Esophagus squamous epithelium (tissue), 4 donors: ENCODE results near the gene DUSP2.

Experiments
- CTCF ChIP-seq, 6 experiments: fragments of 450-650 bp in 4 of 6; fragments of 200-600 bp in 2 of 6; sonication (generic) in 2 of 6; IDR thresholded peaks; one replicate each; pipeline ENCODE4 v1.5.1; 2016 to 2019; ENCODE audit warnings: antibody characterized with exemption in 6 of 6, mild to moderate bottlenecking in 4 of 6, moderate library complexity in 4 of 6
- POLR2A ChIP-seq, 4 donors: fragments of 450-650 bp; IDR thresholded peaks; one replicate each; pipeline ENCODE4 v1.6.1; 2017; ENCODE audit warnings: antibody characterized with exemption in 4 of 4, mild to moderate bottlenecking in 4 of 4, moderate library complexity in 3 of 4

DNA sequence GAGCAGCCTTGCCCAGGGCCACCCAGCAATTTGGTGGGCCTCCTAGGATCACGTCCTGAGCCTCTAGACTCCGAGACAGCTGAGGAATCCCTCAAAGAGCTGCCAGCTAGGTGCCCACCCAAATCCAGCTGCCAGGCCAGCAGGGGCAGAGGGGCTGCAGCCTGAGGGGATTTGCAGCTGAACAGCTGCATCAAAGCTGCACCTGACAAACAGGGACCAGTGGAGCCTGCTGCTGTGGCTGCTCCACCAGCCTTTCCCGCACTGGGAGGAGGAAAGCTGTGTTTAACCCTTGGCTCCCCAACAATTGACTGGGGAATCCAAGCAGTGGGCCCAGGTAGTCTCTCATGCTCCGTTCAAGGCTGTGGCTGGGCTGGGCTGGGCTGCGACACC, 37.1 kb downstream of the DUSP2 start:
- TF ChIP-seq POLR2A (IDR thresholded peaks at IDR 0.05) (no peak), CTCF (IDR thresholded peaks at IDR 0.05) (no peak)
